CD4-positive, alpha-beta T cell treated with Interleukin-17A for 1 hour (primary cell): ENCODE measurements around the gene FUT8.

ENCODE experiments used
- DNase-seq: peaks from one replicate; pipeline ENCODE4 v3.0.0-alpha.2; 2020

FUT8 gene

GRCh38 chr14:65496178-65496993, 83.9 kb downstream of the FUT8 start:
- DNase-seq = no peak

GRCh38 chr14:65499138-65499537, 86.6 kb downstream of the FUT8 start:
- no peak for DNase-seq

GRCh38 chr14:65500075-65500474, 87.5 kb downstream of the FUT8 start:
- no peak for DNase-seq

DNA sequence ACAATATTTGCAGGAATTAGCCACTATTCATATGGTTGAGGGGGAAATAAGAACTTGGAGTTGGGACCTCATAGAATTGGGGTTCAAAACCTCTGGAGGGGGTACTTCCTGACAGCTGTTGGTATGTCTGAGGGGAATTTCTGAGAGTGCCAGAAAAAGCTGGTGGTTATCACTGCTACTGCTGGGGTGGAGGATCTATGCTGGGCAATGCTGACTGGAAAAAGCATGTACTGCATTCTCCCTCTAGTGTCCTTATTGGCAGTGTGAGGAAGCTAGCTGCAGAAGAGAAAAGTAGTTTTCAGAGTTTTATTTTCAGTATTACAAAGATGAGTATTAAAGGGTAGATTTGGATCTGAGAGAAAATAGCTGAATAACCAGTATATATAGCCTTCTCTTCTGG, 88.8 kb downstream of the FUT8 start:
- no peak for DNase-seq

GRCh38 chr14:65502676-65503124, 90.2 kb downstream of the FUT8 start:
- no peak for DNase-seq

DNA sequence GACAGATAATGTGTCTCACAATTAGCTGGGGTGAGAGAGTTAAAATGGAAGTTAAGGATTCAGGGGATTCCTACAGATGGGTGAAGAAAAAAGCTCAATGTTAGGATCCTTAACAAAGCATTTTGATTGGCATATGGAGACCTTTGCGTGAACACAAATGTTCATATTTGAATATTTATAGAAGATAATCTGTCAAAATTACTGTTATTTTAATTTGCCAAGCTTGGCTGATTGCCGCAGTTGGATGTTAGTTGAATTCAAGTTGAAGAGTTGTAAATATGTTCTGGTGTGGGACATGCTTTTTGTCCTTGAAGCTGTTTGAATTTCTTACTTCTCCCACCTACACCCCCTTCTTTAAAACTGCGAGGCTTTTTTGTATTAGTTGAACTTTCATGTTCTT, 91.2 kb downstream of the FUT8 start:
- DNase-seq = no peak

DNA sequence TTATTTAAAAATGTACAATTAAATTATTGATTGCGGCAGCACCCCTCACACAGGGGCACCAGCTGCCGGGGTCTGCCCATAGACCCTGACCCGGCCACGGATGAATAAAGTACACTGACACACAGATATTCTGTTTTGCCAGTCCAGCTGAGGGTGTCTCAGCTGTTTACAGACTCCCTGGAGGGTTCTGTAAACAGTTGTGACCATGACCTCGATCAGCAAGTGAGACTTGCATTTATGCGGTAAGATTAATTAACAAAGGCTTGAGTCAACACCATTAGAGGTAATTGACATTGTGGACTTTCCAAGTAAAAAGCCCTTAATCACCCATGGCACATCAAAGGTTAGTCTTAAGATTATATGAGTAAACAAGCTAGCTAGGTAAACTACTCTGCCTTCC, 94.3 kb downstream of the FUT8 start:
- no peak for DNase-seq

- DNase-seq = no peak
These were observed 97.3 kb downstream of the FUT8 start for GRCh38 chr14:65509842-65510241.

DNA sequence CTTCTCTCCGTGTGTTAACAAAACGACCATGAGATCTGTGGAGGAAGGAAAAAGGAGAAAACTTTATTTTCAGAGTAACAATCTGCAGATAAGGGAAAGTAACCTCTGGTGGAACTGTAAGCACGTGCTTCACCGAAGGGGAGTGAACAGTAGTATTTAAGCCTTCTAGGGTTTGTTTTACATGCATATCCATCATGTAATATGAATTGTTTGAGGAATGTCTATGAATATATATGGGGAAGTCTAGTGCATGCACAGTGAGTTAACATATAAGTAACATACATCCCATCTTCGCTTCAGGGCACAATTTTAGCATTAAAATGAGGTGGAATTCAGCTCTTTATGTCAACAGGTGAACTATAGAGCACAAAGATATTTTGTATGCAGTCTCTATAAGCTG, 101.1 kb downstream of the FUT8 start:
- no peak for DNase-seq

- DNase-seq = no peak
These were observed 105.4 kb downstream of the FUT8 start for GRCh38 chr14:65517635-65518542.

DNA sequence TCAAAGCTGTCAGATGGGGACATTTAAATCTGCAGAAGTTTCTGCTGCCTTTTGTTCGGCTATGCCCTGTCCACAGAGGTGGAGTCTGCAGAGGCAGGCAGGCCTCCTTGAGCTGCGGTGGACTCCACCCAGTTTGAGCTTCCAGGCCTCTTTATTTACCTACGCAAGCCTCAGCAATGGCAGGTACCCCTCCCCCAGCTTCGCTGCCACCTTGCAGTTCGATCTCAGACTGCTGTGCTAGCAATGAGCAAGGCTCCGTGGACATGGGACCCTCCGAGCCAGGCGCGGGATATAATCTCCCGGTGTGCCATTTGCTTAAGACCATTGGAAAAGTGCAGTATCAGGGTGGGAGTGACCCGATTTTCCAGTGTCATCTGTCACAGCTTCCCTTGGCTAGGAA, 115.5 kb downstream of the FUT8 start:
- no peak for DNase-seq

DNA sequence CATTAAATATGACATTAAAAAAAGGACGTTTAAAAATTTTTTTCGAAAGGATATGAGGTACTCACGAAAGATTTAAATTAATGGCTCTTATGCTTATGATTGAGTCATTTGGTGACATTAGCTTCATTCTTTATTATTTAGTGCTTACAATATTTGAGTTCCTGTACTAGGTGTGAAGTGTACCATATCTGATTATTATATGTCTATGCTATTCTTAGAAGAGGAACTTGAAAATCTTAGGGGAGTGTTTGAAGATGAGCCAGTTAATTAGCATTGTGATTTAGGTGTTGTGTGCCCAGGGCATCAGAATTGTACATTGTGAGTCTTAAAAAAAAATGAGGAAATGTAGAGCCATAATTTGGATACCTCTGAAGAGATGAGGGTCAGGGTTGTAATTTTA, 118.6 kb downstream of the FUT8 start:
- no peak for DNase-seq

GRCh38 chr14:65533736-65534404, 121.3 kb downstream of the FUT8 start:
- DNase-seq = no peak

- DNase-seq = no peak
These were observed 124.4 kb downstream of the FUT8 start for GRCh38 chr14:65536781-65537423.

- DNase-seq = no peak
These were observed 136.3 kb downstream of the FUT8 start for GRCh38 chr14:65548878-65549277.

- DNase-seq = no peak
These were observed 136.9 kb downstream of the FUT8 start for GRCh38 chr14:65549429-65549828.

DNA sequence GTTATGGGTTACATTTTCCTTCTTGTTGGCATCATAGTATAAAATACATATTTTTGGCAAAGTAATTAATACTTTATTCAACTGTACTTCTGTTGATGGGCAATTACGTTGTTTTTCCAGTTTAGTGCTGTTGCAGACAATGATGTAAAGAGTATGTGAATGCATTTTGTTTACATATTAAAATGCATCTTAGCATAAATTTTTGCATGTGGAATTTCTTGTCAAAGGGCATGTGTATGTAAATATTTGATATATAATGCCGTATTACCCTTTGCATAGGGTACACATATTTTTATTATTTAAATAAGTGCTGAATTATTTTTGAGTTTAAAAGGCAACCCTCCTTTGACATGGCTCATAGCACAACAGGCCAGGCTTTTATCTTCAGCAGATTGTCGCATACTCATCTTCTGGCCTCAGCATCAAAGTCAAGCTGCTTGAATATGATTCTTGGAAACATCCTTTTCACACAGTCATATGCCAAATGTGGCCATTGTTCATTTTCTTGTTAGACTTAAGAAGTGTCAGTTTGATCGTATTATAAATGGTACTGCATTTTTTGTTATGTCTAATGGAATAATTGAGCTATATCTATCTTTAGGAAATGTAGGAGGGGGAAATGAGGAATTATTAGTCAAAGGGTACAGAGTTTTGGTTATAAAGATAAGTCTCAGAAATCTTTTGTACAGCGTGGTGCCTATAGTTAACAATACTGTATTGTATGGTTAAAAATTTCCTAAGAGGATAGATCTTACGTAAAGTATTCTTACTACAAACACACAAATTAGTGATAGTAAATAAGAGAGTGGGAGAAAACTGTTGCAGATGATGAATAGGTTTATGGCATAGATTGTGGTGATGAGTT, 138.5 kb downstream of the FUT8 start:
- DNase-seq = no peak

DNA sequence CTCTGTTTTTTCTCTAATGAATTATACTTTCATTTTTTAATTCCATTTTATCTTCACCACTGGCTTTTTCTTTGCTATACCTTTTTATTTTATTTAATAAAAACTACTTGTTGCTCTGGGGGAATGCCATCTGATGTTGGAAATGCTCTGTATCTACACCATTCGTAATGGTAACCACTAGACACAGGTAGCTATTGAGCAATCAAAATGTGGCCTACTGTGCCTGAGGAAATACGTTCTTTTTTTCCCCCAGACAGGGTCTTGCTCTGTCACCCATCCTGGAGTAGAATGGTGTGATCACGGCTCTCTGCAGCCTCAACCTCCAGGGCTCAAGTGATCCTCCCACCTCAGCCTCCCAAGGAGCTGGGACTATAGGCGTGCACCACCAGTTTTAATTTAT, 140.2 kb downstream of the FUT8 start:
- DNase-seq = no peak

DNA sequence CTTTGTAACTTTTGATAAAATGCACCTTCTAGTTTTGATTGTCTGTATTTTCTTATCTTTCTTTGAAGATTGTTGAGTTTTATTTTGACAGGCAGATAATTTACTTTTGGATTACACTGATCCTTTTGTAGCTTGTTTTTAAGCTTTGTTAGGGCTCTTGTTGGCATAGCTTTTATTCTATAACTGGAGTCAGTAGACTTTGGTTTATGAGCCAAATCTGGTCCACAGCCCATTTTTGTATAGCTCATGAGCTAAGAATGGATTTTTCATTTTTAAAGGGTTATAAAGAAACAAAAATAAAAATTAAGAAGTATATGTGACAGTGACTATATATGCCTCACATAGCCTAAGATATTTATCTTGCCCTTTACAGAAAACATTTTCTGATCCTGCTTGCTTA, 142.3 kb downstream of the FUT8 start:
- no peak for DNase-seq

- DNase-seq = no peak
These were observed 142.8 kb downstream of the FUT8 start for GRCh38 chr14:65555358-65555757.

GRCh38 chr14:65558363-65558762, 145.8 kb downstream of the FUT8 start:
- DNase-seq = no peak
